ENCODE data around the gene CAPN2.

Gene CAPN2

DNA sequence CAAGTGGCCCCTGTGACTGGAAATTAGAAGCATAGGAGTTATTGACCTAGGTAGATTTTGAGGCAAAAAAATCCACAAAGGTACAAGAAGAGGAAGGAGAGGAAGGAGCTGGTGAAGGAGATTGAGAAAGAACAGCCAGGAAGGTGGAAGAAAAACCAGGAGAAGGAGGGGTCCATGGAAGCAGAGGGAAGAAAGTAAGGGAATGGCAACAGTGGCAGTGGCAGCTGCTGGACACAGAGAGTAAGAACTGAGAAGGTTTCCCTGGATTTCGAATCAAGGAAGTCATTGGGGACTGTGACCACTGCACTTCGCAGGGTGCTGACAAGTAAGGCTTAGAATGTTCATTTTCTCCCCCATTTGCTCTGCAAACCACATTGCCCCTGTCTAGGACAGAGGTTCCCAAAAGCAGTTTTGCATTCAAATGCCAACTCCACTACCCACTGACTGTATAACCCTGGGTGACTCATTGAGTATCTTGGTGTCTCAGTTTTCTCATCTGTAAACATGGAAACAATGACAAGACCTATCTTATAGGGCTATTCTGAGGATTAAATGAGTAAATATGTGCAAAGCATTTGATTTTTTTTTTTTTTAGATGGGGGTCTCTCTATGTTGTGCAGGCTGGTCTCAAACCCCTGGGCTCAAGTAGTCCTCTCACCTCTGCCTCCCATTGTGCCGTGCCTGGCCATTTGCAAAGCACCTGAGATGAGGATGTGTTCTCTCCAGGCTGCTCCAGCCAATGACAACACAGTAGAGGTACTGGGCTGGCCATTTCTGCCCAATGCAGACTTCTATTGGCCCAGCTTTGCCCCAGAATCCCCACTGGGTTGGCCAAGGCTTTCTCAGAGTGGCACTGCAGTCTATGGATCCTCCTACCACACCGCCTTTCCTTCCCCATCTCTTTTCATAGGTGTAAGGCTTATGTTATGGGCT is 9.3 kb upstream of the CAPN2 start:
- no peak for DNase-seq

DNA sequence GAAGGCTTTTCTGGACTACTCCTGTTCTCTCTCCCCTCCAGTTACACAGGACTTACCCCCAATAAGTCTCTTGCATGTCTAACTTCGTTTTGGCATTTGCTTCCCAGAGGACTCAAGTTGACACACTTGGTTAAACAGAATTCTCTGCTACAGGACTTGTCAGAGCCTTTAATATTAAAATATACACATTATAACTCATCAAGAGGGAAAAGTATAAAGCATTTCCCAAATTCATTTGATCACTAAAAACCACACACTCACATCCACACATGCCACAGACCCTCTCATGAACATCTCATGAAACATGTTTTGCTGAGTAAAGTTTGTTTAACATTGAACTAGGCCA is 8.7 kb upstream of the CAPN2 start:
- no peak for DNase-seq

- no peak for DNase-seq
Observed at GRCh38 chr1:223704921-223705878, 7.1 kb upstream of the CAPN2 start.

DNA sequence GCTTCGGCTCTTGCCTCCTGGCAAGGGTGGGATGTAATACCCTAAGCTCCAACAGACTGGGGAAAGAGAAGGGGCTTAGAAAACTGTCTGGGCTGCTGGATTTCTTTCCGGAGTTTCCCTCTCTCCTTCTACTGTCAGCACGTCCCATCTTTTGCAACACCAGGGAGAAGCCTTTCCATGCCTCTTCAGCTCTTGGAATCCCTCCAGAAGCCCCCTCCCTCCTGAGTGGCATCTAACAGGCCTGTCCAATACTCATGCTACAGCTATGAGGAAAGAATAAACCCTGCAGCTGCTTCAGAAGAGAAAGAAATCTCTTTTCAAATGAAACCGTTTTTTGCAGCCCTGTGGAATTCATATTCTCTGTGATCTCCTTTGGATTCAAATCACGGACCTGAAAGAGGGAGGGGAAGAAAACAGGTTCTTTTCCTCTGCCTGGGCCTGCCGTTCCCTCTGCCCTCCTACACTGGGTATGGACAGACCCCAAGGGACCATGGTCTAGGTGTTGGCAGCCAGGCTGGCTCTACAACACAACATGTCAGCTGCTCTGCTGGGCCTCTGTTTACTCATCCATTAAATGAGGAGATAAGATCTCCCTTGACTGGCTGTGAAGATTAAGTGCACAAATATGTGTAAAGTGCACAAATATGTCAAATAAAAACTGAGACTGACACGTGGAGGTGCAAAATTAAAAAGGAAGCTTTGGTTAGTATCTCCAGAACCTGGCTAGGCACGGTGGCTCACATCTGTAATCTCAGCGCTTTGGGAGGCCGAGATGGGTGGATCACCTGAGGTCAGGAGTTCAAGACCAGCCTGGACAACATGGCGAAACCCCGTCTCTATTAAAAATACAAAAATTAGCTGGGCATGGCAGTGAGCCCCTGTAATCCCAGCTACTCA is 6.0 kb upstream of the CAPN2 start:
- DNase-seq = no peak

DNA sequence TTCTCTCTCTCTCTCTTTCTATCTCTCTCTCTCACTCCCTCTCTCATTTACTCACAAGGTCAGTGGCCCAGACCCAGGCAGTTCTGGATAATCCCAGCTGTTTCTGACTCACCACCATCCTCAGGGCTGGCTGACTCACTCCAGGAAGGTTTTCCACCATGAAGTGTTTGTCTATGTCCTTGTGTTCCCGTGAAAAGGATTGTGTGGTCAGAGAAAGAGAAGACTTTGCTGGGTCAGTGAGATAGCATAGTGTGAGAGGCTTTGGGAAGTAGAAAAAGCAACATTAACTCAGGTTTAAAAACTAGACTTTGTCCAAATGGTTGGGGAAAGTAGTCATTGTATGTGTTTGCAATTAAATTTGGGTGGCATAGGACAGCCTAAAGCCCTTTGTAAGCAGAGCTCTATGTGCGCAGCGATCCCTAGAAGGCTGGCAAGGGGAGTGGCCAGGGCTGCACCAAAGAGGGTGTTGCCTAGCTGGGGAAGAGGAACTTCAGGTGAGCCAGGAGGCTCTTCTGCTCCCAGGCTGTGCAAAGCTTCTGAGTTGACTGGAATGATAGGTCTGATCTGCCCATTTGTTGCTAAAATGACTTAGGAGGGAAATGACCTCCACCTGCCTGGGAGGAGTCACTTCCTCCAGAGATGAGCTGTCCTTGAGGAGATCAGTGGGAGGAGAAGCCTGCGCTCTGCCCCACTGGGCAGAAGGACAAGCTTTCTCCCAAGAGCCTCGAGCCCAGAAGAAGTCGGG is 4.9 kb upstream of the CAPN2 start:
- DNase-seq = no peak

DNA sequence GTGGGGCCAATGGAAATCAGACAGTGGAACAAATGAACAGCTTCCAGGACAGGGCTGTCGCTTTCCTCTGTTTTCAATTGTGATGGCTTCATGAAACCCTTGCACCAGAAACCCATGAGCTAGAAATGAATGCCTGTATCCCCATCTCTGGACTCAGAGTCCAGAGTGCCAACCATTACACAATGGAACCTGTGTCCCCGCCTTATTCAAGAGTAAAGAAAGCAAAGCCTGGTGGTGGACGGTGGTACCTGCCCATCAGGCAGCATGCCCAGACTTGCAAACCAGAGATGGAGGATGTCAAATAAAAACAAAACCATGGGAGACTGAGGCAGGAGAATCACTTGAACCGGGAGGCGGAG is 4.4 kb upstream of the CAPN2 start:
- no peak for DNase-seq

GRCh38 chr1:223708651-223709268 is 3.6 kb upstream of the CAPN2 start:
- no peak for DNase-seq

- DNase-seq = no peak
Observed at GRCh38 chr1:223709598-223709997, 2.7 kb upstream of the CAPN2 start.

- DNase-seq = no peak
Observed at GRCh38 chr1:223710179-223711133, 1.9 kb upstream of the CAPN2 start.

DNA sequence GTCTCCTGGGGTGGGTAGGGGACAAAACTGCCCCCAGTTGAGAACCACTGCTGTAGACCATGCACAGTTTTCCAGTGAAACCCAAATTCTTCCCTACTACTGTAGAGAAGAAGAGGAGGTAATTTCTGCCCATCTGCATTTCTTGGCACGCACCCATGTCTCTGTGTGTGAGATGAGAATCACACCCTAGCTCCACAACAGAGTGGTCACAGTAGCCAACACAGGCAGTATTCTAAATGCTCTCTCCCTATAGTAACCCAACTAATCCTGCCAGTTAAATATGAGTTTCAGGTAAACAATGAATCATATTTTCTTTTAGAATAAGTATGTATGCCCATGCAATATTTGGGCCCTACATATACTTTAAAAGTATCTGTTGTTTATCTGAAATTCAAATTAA is 1.2 kb upstream of the CAPN2 start:
- DNase-seq = no peak

GRCh38 chr1:223711747-223712193 is 569 bp upstream of the CAPN2 start:
- no peak for DNase-seq

GRCh38 chr1:223712850-223713474 is 623 bp downstream of the CAPN2 start:
- DNase-seq = peak; percentile 31

DNA sequence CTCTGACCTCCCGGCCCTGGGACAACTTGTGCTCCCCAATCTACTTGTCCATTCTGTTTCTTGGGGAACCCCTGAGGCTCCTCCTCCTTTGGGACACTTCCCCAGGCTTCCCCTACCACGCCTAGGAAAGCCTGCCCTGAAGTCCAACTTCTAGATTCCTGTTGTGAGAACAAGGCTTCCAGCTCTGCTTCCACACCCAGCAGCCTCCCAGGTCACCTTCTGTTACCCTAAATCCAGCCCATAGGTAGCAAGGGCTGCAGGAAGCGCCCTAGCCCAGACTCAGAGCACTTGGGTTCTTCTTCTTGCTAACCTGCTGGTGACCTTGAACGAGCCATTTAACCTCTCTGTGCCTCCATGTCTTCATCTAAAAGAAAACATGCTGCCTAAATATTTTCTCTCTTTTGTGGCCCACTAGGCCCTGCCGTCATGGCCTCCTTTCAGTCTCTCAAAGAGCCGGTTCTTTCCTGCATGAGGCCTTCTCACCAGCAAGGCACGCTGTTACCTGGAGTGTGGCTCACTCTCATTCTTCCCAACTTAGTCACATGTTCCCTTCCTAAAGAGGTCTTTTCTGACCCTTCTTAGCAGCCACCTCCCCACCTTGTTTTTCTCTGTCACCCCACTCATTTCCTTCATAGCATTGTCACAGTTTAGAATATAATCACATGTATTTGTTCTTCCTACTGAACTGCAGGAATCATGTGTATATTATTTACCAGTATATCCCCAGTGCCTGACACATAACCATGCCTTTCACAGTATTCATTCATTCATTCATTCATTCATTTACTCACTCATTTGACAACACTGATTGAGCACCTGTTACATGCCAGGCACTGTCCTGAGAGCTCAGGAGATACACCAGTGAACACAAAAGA is 1.4 kb downstream of the CAPN2 start:
- no peak for DNase-seq

GRCh38 chr1:223714421-223714724 is 2.0 kb downstream of the CAPN2 start:
- DNase-seq = no peak

GRCh38 chr1:223714849-223715603 is 2.7 kb downstream of the CAPN2 start:
- DNase-seq = no peak

DNA sequence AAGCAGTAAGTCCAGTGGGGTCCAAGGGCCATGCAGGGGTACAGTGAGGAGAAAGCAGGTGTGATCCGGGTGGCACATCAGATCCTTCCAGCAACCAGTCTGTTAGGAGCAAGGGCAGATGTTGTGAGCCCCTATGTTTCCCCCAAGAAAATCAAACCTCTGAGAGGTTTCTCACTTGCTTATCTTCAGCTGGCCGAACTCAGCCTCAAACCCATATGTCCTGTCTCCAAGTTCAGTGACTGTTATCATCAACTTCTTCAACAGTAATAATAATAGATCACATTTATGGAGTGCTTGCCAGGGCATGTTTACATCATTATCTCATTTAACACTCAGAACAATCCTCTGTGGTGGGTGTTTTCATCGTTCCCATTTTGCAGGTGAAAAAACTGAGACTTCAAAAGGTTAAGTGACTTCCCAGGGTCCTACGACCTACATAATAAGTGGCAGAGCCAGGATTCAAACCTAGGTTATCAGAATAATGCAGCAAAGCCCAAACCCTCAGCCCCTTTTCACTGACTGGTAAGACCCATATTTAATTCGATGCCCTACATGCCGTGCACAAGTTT is 3.3 kb downstream of the CAPN2 start:
- no peak for DNase-seq

GRCh38 chr1:223716302-223716862 is 4.0 kb downstream of the CAPN2 start:
- peak; percentile 63 for DNase-seq

All from activated effector memory CD4-positive, alpha-beta T cell treated with Interleukin-2 at 50 U/mL for 16 hours (primary cell).